T-helper 2 cell treated with Interferon-gamma antibody and Interleukin-4, amounts not matched to agents 5 μg/mL and 100 μg/mL, for 36 hours (primary cell): ENCODE data around the gene KDM1B.
A peak's percentile ranks its signal among the peaks of the same experiment; 100 is the strongest.
"Not testable (repeated sequence)": the region's sequence is repeated elsewhere in the genome, so short reads cannot be mapped to it uniquely, and the experiment has no call there.

Experiments used
- DNase-seq: peaks from one replicate; pipeline ENCODE4 v3.0.0; 2021; ENCODE audit warnings: low spot score
- H3K27ac Mint-ChIP-seq: one replicate; pipeline ENCODE4 v1.8.0; 2021; ENCODE audit warnings: mild to moderate bottlenecking, mixed read lengths
- H3K27me3 Mint-ChIP-seq: one replicate; pipeline ENCODE4 v1.8.0; 2021; ENCODE audit warnings: low read depth, mixed read lengths
- H3K36me3 Mint-ChIP-seq: one replicate; pipeline ENCODE4 v1.8.0; 2021; ENCODE audit warnings: low read depth, mixed read lengths
- H3K4me1 Mint-ChIP-seq: one replicate; pipeline ENCODE4 v1.8.0; 2021; ENCODE audit warnings: low read depth, mixed read lengths
- H3K4me3 Mint-ChIP-seq: one replicate; pipeline ENCODE4 v1.8.0; 2022; ENCODE audit warnings: mild to moderate bottlenecking, moderate library complexity, mixed read lengths
- H3K9me3 Mint-ChIP-seq: one replicate; pipeline ENCODE4 v1.8.0; 2021; ENCODE audit warnings: mixed read lengths

Gene KDM1B

DNA sequence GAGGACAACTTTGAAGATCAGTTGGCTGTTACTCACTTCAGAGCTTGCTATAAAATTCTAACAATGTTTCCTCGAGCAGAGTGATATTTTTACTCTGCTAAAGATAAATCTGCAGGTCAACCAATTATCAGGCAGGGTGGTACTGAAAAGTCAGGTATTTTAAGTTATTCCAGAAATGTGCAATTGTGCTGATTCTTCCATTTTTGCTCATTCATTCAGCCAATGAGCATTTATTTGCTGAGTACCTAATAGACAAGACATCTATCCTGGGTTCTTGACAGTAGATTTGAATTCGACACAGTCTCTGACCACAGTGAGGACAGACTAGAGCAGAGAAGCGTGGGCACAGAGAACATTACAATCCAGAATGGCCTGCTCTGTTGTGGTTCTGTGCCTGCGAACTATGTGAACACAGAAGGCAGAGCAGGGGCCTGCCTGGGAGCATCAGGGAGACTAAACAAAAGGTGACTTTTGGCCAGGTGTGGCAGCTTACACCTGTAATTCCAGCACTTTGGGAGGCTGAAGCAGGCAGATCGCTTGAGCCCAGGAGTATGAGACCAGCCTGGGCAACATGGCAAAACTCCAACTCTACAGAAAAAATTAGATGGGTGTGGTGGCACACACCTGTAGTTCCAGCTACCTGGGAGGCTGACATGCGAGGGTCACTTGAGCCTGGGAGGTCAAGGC is 15.1 kb upstream of the KDM1B start:
- no peak for DNase-seq
- H3K27me3 Mint-ChIP-seq: no peaks in the 10 kb centered on the region
- H3K4me1 Mint-ChIP-seq: peaks cover 2% of the 10 kb centered on the region
- H3K27ac Mint-ChIP-seq: no peak overlapping the region
- H3K9me3 Mint-ChIP-seq: no peaks in the 10 kb centered on the region
- peaks cover 30% of the 10 kb centered on the region for H3K36me3 Mint-ChIP-seq
- no peak overlapping the region for H3K4me3 Mint-ChIP-seq

DNA sequence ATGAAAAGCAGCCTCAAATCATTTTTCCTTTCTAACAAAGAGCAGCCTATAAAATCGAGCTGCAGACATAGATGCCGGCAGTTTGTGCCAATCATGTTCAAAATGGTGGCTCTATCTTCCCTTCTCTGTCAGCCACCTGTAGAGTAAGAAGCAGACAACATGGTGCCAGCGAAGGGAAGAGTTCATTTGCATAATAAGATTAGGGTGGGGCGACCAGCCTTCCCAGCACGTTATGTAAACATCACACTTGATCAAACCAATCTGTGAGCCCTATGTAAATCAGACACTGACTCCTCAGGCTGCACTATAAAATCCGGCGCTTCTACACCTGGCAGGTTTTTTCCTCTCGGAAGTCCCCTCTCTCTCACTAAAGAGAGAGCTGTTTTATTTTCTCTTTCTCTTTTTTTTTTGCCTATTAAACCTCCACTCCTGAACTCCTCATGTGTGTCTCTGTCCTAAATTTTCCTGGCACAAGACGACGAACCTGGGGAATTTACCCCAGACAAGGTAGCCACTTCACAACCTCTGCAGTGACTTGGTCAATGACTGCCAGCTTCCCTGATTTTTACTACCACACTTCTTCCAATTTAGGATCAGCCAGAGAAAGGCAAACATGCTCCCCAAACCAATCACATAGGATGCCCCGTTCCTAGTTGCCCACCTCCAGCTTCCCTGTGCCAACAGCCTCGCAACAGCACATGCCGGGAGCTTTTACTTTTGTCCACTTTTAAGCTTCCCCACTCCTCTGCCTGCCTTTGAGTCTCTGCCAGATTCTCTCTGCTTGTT is 13.2 kb upstream of the KDM1B start:
- Mint-ChIP-seq H3K4me1 (no peaks in the 10 kb centered on the region), H3K27me3 (no peaks in the 10 kb centered on the region), H3K36me3 (peaks cover 26% of the 10 kb centered on the region), H3K9me3 (no peaks in the 10 kb centered on the region), H3K27ac (no peak overlapping the region), H3K4me3 (no peak overlapping the region)
- no peak for DNase-seq

DNA sequence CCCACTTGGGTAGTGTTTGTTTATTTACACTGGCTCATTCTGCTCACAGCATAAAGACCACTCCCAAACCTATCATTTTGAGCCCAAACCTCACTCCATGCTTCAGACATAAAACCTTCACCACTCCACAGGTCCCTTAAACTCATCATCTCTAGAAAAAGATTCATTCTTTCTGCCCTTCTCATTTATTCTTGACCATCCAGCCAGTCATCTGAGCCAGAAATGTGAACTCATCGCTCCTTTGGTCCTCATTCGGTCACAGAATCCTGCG is 12.7 kb upstream of the KDM1B start:
- H3K36me3 Mint-ChIP-seq: peaks cover 26% of the 10 kb centered on the region
- no peaks in the 10 kb centered on the region for H3K27me3 Mint-ChIP-seq
- no peaks in the 10 kb centered on the region for H3K9me3 Mint-ChIP-seq
- DNase-seq: no peak
- no peak overlapping the region for H3K4me3 Mint-ChIP-seq
- H3K27ac Mint-ChIP-seq: no peak overlapping the region
- H3K4me1 Mint-ChIP-seq: no peaks in the 10 kb centered on the region

DNA sequence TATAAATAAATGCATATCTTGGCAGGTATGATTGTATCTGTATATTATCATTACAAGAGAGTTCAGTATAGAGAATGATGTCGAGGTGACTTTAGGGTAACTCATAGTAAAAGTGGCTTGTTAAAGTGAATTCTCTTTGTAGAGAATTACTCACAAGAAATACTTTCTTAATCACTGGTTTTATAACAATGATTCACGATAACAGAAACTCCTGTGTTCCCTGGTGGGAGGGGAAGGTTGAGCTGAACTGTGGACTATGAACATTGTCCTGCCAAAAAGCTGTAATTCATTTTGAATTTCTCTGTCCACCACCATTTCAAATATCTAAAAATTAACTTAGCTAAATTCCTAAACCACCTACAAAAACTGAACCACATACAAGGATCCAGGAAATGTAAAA is 8.1 kb upstream of the KDM1B start:
- Mint-ChIP-seq H3K27me3 (no peaks in the 10 kb centered on the region), H3K36me3 (peaks cover 21% of the 10 kb centered on the region), H3K9me3 (no peaks in the 10 kb centered on the region), H3K4me3 (no peak overlapping the region), H3K27ac (no peak overlapping the region), H3K4me1 (peaks cover 3% of the 10 kb centered on the region)
- no peak for DNase-seq

DNA sequence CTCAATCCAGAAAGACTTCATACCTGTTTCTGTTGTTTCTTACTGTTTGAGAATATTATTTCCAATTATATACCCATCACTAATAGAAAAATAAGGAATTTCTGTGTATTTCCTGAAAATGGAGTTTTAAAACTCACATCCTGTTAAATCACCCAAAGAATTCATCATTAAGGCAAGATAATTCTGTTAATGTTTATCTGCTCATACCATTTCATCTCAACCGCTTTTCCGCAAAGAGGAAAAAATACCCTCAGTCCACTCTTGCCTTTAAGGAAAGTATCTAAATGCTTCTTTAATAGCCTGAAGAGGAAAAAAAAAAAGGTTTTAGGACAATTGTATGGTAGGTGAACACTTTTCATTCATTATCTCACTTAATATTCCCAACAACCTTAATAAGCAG is 7.6 kb upstream of the KDM1B start:
- no peaks in the 10 kb centered on the region for H3K9me3 Mint-ChIP-seq
- no peak overlapping the region for H3K27ac Mint-ChIP-seq
- H3K4me1 Mint-ChIP-seq: peaks cover 3% of the 10 kb centered on the region
- H3K27me3 Mint-ChIP-seq: no peaks in the 10 kb centered on the region
- no peak for DNase-seq
- H3K36me3 Mint-ChIP-seq: peaks cover 17% of the 10 kb centered on the region
- no peak overlapping the region for H3K4me3 Mint-ChIP-seq

DNA sequence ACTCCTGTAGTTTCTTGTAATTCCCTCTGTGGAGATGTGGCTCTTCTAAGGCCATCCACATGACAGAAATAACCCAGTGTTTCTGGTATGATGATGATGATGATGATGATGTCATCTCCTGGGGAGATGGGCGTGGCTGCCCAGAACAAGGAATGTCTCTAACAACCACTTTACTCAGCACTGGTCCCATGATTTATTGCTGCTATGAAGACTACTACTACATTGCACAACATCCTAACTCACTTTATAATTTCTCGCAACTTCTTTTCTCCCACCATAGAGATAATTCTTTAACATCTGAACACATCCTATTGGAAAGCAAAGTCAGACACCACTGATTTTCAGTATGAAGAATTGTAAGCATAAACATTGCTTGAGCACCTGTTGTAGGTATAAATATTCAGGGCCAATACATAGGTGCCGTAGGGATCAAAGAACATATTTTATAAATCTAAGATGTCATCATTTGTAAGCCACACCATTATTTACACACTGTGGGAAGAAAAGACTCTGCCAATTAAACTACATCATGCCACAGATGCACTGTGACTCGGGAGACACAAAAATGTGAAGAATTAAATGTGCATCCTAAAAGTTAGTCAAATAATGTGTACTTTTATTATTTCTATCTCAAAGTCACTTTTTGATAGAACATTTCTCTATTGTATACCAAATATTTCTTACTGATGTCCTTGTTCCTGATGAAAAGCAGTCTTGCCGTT is 6.8 kb upstream of the KDM1B start:
- Mint-ChIP-seq H3K27ac (no peak overlapping the region), H3K4me1 (peaks cover 10% of the 10 kb centered on the region), H3K27me3 (no peaks in the 10 kb centered on the region), H3K9me3 (no peaks in the 10 kb centered on the region), H3K36me3 (peaks cover 12% of the 10 kb centered on the region), H3K4me3 (no peak overlapping the region)
- DNase-seq: no peak

DNA sequence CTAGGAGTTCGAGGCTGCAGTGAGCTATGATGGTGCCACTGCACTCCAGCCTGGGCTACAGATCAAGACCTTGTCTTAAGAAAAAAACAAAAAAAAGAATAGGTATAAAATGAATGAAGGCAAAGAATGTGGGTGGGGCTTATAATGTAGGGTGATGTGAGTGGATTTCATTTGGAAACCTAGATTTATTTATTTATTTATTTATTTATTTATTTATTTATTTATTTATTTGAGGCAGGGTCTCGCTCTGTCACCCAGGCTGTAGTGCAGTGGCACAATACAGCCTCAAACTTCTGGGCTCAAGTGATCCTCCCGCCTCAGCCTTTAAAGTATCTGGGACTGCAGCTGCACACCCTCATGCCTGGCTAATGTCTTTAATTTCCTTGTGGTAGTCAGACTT is 3.8 kb upstream of the KDM1B start:
- peaks cover 15% of the 10 kb centered on the region for H3K36me3 Mint-ChIP-seq

DNA sequence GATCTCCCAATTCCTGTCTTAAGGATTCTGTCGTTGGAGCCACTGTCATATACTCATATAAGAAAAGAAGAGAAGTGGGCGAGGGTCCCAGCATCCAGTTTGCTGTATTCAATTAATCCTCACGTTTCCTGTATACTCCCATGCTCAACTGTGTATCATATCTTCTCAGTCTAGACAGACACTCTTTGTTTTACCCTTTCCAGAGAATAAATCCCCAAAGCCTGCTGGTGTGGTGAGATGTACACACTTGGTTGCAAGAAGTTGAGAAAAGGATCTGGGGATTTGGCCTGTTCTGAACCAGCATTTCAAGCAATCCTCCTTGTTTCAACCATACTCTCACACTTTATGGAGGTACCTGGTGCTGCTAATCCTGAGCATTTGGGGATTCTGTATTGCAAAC is 3.4 kb upstream of the KDM1B start:
- no peaks in the 10 kb centered on the region for H3K9me3 Mint-ChIP-seq
- no peak for DNase-seq
- no peak overlapping the region for H3K27ac Mint-ChIP-seq
- peaks cover 23% of the 10 kb centered on the region for H3K4me1 Mint-ChIP-seq
- no peaks in the 10 kb centered on the region for H3K27me3 Mint-ChIP-seq
- peaks cover 15% of the 10 kb centered on the region for H3K36me3 Mint-ChIP-seq
- H3K4me3 Mint-ChIP-seq: no peak overlapping the region

More for the DNA sequence above, 3.8 kb upstream of the KDM1B start:
- H3K27me3 Mint-ChIP-seq, H3K9me3 Mint-ChIP-seq, DNase-seq, H3K4me3 Mint-ChIP-seq, H3K27ac Mint-ChIP-seq: not testable (repeated sequence)
- peaks cover 20% of the 10 kb centered on the region for H3K4me1 Mint-ChIP-seq

DNA sequence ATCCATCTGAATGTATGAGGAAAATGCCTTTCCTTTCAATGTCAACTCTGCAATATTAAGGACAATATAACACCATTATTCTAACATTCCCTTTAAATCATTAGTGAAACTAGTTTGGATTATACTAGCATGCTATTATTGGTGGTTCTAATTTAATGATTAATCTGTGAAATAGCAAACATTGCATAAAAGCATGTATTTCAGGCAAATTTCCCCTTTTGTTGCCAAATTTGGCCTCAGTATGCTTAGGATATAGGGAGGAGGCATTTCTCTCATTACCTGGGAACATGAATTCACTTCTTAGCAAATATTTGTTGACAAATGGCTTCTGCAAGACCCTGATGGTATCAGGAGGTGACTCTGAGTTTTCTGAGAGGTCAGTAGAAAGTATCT is 1.9 kb upstream of the KDM1B start:
- peak overlapping the region; percentile 37 for H3K27ac Mint-ChIP-seq
- peaks cover 22% of the 10 kb centered on the region for H3K4me1 Mint-ChIP-seq
- no peaks in the 10 kb centered on the region for H3K9me3 Mint-ChIP-seq
- peaks cover 8% of the 10 kb centered on the region for H3K36me3 Mint-ChIP-seq
- DNase-seq: no peak
- no peaks in the 10 kb centered on the region for H3K27me3 Mint-ChIP-seq
- no peak overlapping the region for H3K4me3 Mint-ChIP-seq

DNA sequence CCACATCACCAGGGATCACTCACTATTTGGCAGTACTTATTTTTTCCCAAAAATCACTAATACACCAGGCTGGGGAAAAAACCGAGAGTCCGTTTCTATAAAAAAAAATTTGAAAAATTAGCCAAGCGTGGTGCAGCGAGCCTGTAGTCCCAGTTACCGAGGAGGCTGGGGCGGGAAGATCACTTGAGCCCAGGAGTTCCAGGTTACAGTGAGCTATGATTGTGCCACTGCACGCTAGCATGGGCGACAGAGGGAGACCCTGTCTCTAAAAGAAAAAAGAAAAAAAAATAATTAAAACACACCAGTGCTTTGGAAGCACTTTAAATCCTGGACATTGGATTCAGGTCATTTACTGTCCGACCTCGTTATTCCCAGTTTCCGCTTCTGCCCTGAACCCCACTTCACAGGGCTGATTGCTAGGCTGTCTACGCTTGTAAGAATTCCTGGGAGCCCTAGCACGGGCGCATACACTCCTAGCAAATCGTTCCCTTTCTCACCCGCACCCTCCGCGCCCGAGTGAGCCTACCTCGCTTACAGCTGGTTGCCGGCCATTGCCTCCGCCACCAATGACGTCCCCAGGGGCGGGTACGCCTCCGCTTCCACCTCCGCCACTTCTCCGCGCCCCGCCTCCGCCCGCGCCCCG is 594 bp upstream of the KDM1B start, which contains the start of gene TPMT:
Gene TPMT (minus strand): TSS at position 571 of the 643 bp plus-strand sequence. CDS start 5,950 bp downstream, outside the sequence.
- Mint-ChIP-seq H3K9me3 (no peaks in the 10 kb centered on the region), H3K36me3 (peaks cover 8% of the 10 kb centered on the region), H3K27me3 (no peaks in the 10 kb centered on the region), H3K4me3 (peak within 1 kb of the TSS; percentile 99), H3K4me1 (peaks cover 20% of the 10 kb centered on the region), H3K27ac (peak within 1 kb of the TSS; percentile 96)
- no peak for DNase-seq

DNA sequence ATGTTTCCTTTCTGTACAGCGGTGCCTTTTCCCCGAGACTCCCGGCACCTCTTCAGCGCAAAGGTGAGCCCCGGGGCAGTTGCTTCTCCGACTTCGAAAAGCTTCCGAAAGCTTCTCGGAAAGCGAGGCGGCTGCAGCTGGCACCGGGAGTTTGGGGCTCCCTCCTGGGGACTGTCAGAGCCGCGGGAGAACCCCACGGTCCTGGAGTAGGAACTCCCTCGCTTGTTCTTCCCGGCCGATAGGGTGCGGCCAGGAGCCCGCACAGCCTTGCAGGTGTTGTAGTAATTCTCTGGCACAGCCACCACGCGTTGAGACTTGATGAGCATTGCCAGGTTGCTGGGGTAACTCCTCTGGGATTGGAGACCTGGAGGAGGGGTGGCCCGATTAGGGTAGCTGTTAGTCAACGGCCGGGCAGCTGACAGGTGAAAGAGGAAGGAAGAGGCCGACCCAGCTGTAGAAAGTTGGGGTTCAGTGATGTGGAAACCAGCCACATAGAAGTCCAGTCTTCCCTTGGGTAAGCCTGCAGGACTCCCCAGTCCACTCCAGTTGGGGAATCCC is 721 bp downstream of the KDM1B start:
- peaks cover 9% of the 10 kb centered on the region for H3K36me3 Mint-ChIP-seq
- H3K9me3 Mint-ChIP-seq: no peaks in the 10 kb centered on the region
- H3K27me3 Mint-ChIP-seq: no peaks in the 10 kb centered on the region
- DNase-seq: peak; percentile 37
- peak overlapping the region; percentile 85 for H3K4me3 Mint-ChIP-seq
- peak overlapping the region; percentile 50 for H3K27ac Mint-ChIP-seq
- H3K4me1 Mint-ChIP-seq: peaks cover 22% of the 10 kb centered on the region

DNA sequence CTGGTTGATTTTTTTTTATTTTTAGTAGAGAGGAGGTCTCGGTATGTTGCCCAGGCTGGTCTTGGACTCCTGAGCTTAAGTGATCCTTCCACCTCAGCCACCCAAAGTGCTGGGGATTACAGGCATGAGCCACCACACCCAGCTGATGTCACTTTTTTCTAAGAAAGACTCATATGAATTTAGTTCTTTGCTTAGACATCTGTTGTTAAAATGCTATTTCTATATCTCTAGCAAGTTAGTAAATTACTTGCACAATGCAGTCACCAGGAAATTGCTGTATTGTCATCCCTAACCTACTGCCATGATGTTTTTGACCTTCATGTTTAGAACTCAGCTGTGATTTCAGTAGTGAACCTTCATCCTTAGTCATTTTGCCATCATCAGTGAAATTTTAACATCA is 5.7 kb downstream of the KDM1B start:
- no peak for DNase-seq
- no peak overlapping the region for H3K4me3 Mint-ChIP-seq
- H3K27ac Mint-ChIP-seq: peak overlapping the region; percentile 52
- H3K36me3 Mint-ChIP-seq: peaks cover 24% of the 10 kb centered on the region
- H3K9me3 Mint-ChIP-seq: no peaks in the 10 kb centered on the region
- peaks cover 17% of the 10 kb centered on the region for H3K4me1 Mint-ChIP-seq
- H3K27me3 Mint-ChIP-seq: no peaks in the 10 kb centered on the region

DNA sequence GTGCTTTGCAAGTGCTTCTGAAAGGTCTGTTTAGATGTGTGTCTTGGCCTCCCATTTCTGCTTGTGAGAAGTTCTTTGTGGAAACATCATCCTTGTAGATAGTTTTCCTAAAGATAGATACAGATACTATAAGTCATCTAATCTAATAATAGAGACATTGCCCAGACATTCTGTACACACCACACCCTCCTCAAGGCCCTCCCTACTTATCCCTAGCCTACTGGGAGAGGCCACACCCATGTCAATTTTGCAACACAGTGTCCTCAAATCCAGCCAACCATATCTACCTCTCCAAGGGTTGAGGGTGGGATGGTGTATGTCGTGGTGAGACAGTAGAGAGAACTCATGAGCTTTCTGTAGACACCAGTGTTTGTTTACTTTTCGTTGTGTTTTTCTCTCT is 6.2 kb downstream of the KDM1B start:
- no peak for DNase-seq
- no peaks in the 10 kb centered on the region for H3K9me3 Mint-ChIP-seq
- peaks cover 12% of the 10 kb centered on the region for H3K4me1 Mint-ChIP-seq
- peaks cover 22% of the 10 kb centered on the region for H3K36me3 Mint-ChIP-seq
- H3K27ac Mint-ChIP-seq: peak overlapping the region; percentile 52
- no peaks in the 10 kb centered on the region for H3K27me3 Mint-ChIP-seq
- no peak overlapping the region for H3K4me3 Mint-ChIP-seq

DNA sequence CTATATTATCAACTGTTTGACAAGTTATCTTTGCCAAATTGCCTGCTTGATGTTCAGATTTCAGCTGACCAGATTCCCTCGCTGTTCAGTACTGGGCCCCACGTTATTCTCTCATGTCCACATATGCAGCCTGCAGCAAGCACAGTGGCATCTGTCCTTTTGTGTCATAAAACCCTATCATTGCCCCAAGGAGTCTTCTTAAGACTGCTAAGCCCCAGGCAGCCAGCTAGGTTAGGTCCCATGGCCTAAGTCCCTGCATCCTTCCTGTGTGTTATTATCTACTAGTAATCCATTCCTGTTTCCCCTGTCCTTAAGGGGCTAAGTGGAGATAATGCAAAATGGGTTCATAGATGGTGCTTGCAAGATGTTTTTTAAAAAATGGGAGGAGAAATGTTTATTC is 7.2 kb downstream of the KDM1B start:
- peaks cover 10% of the 10 kb centered on the region for H3K4me1 Mint-ChIP-seq
- no peak overlapping the region for H3K4me3 Mint-ChIP-seq
- H3K27me3 Mint-ChIP-seq: no peaks in the 10 kb centered on the region
- H3K27ac Mint-ChIP-seq: no peak overlapping the region
- no peaks in the 10 kb centered on the region for H3K9me3 Mint-ChIP-seq
- no peak for DNase-seq
- peaks cover 22% of the 10 kb centered on the region for H3K36me3 Mint-ChIP-seq
